Measurements from ENCODE around the gene IQCM.
"Not testable (repeated sequence)": the region's sequence is repeated elsewhere in the genome, so short reads cannot be mapped to it uniquely, and the experiment has no call there.

Gene IQCM

DNA sequence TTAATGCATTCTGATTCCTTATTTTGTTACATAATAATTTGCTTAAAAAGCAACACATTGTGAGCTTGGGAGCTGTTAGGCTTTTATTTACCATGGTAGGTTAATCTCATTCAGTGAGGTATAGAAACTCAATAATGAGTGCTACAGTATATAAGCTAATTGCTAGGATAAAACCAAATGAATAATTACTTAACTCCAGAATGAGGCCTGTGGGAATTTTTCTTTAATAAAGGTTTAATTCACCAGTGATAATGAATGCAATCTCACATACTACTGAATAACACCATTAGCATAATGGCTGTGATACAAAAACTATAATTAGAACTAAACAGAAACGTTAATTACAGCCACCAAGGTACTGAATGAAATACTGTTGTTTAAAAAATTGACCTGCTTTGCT, 326.3 kb downstream of the IQCM start:
- no peak for DNase-seq (ENCODE audit: low read depth in 1 of 2, low spot score in 1 of 2)

DNA sequence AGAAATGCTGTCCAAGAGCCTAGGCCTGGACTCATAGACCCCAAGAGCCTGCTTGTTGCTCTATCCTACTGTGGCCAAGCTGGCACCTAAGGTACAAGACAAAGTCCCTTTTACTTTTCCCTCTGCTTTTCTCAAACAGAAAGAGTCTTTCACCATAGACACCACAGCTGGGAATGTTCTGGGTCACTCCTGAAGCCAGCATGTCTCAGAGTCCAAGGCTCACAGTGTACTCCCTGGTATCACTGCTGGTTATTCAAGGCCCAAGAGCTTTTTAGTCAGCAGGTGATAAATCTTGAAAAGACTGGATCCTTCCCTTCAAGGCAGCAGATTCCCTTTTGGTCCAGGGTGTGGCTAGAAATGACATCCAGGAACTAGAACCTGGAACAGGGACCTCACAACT, 328.8 kb downstream of the IQCM start:
- DNase-seq (ENCODE audit: low read depth in 1 of 2, low spot score in 1 of 2): no peak

DNA sequence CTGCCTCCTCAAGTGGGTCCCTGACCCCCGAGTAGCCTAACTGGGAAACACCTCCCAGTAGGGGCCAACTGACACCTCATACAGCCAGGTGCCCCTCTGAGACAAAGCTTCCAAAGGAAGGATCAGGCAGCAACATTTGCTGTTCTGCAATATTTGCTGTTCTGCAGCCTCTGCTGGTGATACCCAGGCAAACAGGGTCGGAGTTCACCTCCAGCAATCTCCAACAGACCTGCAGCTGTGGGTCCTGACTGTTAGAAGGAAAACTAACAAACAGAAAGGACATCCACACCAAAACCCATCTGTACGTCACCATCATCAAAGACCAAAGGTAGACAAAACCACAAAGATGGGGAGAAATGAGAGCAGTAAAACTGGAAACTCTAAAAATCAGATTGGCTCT, 347.0 kb downstream of the IQCM start:
- not testable (repeated sequence) for DNase-seq (ENCODE audit: low read depth in 1 of 2, low spot score in 1 of 2)

DNA sequence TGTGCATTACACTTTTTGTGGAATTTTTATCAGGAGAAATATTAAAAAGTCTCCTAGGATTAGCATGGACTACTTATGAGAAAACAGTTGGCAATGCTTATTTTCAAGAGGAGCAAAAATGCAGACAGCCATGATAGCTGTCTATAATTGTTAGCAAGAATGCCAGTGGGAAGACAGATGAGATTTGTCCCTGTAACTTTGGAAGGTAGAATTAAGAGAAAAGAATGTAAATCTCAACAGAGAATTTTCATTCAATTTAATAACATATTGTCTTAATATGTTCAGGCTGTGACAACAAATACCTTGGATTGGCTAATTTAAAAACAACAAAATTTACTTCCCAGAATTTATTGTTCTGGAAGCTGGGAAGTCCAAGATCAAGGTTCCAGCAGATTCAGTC, 349.2 kb downstream of the IQCM start:
- no peak for DNase-seq (ENCODE audit: low read depth in 1 of 2, low spot score in 1 of 2)

DNA sequence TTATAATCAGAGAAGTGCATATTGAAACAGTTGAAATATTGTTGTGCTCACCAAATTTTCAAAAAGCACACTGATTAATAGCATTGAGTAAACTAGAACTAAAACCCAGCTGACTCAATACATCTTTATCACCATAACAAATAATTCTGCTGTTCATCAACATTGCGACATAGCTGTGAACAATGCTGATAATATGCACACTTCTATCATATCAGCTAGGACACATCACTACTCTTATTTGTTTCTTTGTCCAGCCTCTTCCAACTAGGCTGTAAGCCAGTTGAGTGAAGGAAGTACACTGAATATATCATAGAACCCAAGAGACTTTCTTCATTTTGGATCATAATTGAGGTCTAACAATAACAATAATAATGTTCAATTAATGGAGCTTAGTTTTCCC, 349.7 kb downstream of the IQCM start:
- DNase-seq (ENCODE audit: low read depth in 1 of 2, low spot score in 1 of 2): no peak

DNA sequence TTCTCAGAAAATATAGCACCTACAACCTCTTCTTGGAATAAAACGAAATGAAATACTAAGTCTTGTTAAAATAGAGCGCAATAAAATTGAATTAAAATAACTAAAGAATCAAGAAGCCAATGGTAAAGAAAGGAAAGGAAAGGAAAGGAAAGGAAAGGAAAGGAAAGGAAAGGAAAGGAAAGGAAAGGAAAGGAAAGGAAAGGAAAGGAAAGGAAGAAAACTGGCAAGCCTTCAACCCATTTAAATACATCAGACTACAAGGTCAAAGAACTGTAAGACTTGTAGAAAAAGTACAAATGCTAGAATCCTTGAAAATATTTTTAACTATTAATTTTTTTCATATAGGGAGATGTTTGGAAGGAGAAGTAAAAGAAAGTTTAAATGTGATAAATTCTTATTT, 372.1 kb downstream of the IQCM start:
- no peak for DNase-seq (ENCODE audit: low read depth in 1 of 2, low spot score in 1 of 2)

DNA sequence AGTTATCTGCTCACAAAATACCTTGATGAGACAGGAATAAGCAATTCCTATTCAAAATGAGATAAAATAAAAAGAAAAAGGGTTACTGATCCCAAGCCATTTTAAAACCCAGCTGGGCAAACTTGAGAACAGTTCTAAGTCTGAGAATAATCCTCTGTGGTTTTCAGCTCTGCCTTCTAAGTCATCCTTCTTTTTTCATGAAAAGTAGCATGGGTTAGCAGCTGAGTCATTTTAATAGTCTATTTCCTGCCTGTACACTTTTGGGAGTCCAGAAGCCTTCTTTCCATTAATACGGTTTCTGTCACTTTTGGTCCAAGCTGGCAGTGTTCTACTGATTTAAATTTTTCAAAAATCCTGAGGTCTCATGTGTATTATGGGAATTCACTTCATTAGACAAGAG, 374.3 kb downstream of the IQCM start:
- DNase-seq (ENCODE audit: low read depth in 1 of 2, low spot score in 1 of 2): no peak

DNA sequence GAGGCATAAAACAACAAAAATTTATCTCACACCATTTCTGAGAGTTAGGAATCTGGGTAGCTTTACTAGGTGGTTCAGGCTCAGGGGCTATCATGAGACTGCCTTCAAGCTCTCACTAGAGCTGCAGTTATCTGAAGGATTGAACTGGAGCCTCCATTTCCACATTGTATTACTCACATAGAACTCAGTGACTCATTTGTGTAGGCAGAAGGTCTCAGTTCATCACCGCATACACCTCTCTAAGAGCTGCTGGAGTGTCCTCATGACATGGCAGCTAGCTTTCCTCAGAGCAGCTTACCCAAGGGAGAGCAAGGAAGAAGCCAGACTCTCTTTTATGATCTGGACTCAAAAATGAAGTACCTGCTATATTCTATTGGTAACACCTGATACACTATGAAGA, 389.2 kb downstream of the IQCM start:
- DNase-seq (ENCODE audit: low read depth in 1 of 2, low spot score in 1 of 2): no peak

DNA sequence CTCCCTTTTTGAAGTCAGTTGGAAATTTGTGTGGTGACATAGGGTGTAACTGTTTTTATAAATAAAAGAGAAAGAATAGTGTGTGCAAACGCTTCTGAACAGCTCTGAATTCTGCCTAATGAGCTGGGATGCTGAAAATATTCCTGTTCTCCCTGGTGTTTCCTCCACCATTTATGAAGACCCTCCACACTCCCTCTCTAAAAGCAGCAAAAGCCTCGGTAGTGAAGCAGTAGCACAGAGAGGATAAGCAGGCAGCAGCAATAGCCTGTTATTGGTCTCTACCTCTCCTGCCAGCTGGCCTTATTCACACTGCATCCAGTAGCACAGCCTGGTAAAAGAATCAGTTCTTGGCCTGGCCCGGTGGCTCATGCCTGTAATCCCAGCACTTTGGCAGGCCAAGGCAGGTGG, 406.1 kb downstream of the IQCM start:
- no peak for DNase-seq (ENCODE audit: low read depth in 1 of 2, low spot score in 1 of 2)

DNA sequence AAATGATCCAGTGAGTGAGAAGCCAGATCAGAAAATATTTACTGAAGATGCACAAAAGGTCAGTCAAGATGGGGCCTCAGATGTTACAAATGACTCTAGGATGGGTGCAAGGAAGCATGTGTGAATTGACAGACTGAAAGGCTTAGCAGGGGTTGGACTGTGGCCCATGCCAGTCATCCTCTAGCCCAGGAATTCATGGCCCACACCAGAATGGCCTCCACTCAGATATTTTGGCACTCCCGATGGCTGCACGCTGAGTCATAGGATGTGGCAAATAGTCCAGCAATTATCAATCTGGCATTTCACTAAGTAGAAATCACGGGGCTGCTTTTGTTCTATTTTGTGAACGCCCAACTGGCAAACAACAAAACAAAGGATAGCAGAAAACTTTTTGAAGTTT, 406.5 kb downstream of the IQCM start:
- DNase-seq (ENCODE audit: low read depth in 1 of 2, low spot score in 1 of 2): no peak

DNA sequence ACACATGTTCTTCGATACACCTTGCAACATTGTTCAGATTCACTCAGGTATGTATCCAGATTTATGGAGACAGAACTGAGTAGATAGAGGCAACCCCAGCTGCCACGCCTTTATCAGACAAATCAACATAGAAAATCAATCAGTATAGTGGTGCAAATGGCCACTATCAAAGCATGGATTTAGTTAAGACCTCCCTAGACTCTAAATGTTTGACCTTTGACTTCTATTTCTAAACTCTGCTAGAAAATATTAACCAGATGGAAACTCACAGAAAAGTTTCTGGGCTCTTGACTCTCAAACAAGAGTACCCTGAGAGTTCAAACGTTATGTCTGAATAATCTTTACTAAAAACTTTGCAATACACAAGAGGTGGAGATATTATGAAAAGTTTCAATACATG, 411.5 kb downstream of the IQCM start:
- no peak for DNase-seq (ENCODE audit: low read depth in 1 of 2, low spot score in 1 of 2)

DNA sequence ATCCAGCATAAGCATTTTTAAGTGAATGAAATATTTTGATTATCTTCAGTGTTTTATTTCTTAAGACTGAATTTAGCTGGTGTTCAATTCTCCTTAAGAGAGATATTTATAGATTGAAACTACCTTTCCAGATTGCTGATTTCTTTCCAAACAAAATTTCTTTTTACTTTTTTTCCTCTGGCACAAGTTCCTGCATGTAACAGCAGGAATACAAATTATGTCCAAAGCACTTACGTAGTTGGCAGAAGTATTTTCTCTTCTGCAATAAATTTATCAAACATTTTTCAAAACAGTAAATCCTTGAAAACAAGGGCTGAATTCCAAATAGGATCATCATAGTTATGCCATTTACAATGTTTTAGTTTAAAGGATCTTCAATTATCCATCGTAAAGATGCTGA, 412.6 kb downstream of the IQCM start:
- no peak for DNase-seq (ENCODE audit: low read depth in 1 of 2, low spot score in 1 of 2)

DNA sequence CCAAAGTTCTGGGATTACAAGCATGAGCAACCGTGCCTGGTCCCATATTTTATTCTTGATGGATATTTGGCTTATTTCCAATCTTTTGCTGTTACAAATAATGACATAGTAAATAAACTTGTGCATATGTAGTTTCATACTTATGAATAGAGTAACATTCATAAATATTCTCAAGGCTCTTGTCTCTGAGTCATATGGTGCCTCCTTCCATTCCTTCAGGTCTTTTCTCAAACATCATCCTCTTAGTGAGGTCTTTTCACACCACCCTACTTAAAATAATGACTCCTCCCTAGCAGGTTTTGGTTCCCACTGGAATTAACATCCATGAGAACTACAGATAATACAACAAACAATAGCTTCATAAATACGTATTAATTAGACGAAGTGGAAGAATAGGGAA, 416.6 kb downstream of the IQCM start:
- DNase-seq (ENCODE audit: low read depth in 1 of 2, low spot score in 1 of 2): no peak

DNA sequence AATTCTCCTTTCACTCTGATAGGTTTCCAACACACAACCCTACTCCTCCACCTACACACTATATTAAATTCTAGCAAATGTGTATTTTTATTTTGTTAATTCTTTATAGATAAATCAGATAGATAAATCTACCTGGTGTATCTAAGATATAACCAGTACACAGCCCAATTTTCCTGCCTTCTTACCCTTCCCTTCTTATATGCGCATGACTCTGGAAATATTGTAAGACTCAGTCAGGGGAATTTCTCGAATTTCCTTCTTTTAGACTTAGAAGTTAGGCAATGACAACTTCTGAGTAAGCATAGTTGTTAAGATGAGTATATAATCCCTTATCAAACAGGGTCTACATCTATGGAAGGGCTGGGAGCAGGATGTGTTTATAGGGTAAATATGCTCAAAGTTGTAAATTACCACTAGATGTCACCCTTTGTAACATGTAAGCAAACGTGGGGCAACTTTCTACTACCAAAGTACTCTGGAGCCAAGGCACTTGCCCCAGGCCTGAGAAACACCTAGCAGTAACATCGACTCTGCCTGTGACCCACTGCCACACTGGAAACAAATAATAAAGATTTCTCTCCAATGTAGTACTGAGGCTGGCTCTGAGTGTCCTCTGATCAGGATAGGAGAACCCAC, 444.7 kb downstream of the IQCM start:
- no peak for DNase-seq (ENCODE audit: low read depth in 1 of 2, low spot score in 1 of 2)

DNA sequence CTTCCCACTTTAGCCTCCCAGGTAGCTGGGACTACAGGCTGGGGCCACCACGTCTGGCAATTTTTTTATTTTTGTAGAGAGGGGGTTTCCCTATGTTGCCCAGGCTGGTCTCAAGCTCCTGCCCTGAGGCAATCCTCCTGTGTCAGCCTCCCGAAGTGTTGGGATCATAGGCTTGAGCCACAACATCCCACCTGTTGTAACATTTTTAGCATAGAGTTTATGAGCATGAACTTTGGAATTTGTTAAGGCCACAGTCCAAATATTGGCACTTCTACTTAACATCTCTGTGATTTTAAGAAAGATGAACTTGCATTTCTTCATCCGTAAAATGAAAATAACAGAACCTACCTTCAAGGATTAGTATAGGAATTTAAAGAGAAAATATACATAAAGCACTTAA, 445.6 kb downstream of the IQCM start:
- DNase-seq (ENCODE audit: low read depth in 1 of 2, low spot score in 1 of 2): no peak

DNA sequence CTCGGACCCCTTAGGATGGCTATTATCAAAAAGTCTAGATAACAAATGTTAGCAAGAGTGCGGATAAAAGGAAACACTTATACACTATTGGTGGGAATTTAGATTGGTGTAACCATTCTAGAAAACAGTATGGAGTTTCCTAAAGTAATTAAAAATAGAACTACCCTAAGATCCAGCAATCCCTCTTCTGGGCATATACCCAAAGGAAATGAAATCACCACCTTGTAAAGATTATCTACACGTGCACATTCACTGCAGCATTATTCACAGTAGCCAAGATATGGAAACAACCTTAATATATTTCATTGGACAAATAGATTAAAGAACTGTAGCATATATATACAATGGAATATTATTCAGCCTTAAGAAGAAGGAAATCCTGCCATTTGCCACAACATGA, 462.4 kb downstream of the IQCM start:
- DNase-seq (ENCODE audit: low read depth in 1 of 2, low spot score in 1 of 2): no peak

DNA sequence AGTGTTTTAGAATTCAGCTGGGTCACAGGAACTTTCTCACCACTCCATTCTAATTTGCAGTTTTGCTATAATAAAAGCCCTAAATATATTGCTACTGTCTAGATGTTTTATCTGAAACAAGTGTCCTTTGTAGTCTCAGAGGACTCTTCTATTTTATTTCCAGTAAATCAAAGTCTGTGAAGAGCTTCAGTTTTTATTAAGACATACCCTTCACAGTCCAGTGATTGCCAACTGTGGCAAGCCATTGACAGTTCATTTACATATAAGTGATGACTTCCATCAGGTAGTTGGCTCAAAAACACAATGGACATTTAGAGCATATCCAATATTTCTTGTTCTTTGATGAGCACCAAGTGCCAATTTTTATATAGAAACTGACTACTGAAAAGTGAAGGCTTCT, 466.1 kb downstream of the IQCM start:
- no peak for DNase-seq (ENCODE audit: low read depth in 1 of 2, low spot score in 1 of 2)

DNA sequence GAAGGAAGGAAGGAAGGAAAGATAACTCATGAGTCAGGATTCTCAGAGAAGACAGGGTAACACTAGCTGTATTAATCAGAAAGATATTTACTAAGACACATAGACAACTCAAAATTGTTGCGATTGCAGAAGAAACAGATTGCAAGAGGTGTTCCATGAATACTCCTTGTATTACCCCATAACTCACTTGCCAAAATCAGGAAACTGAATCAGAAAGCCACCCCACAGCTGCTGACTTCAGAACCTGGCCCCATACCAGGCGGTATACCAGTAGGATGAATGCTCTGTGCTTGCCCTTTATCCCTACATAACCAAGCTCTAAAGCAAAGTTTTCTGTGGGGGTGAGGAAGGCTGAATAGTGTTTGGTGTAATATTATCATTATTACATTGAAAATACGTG, 468.5 kb downstream of the IQCM start:
- no peak for DNase-seq (ENCODE audit: low read depth in 1 of 2, low spot score in 1 of 2)

DNA sequence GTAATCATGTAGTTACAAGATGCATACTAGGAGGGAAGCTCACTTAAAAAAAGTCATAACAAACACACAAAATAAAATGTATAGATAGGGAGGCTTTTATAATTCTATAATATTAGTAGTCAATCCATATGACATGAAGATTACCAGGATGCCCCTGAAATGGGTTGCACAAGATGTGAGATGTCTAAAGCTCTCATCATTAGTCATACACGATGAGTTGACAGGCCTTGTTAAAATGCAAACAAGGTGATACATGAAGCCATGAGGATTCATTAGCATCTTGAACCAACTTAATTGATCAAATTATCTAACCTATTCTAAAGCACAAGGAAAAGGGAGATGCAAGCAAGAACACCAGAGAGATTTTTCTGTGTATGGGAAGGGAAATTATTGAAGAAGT, 470.2 kb downstream of the IQCM start:
- no peak for DNase-seq (ENCODE audit: low read depth in 1 of 2, low spot score in 1 of 2)

DNA sequence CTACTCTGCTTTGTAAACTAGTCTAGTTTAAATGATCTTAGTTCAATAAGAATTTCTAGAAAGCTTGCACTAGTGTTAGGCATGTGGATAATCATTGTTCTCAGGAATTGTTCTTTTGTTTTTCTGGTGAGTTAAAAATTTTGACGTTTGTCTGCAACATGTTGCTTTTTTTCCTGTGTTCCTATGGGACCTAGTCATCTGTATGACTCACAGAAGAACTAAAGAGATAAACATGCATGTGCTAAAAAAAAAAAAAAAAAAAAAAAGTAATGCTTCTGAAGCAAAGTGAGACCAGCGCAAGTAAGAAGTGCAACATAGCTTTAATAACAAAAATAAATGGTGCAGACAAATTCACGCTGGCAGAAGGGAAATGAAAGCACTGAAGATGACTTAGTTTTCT, 471.2 kb downstream of the IQCM start:
- DNase-seq (ENCODE audit: low read depth in 1 of 2, low spot score in 1 of 2): no peak

DNA sequence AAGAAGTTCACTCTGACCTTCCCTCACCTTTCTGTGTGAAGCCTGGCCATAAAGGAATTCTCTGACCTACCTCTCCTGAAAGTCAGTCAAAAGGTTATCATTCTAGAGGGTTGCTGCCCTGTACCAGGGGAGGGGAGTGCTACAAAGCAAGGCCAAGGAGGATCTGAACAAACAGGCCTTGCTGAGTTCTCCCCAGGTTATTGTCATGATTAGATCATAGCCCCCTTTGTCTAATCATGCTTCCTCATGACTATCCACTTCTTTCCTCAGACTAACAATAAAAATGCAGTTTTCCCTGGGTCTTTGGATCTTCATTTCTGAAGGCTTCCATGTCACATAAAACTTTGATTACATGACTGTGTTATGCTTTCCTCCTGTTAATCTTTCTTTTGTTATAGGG, 472.0 kb downstream of the IQCM start:
- DNase-seq (ENCODE audit: low read depth in 1 of 2, low spot score in 1 of 2): no peak

DNA sequence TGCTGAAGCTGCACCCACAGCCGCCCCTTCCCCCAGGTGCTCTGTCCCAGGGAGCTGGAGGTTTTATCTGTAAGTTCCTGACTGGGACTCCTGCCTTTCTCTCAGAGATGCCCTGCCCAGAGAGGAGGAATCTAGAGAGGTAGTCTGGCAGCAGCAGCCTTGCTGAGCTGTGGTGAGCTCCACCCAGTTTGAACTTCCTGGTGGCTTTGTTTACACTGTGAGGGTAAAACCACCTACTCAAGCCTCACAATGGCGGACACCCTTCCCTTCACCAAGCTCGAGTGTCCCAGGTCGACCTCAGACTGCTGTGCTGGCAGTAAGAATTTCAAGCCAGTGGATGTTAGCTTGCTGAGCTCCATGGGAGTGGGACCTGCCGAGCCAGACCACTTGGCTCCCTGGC, 474.5 kb downstream of the IQCM start:
- DNase-seq (ENCODE audit: low read depth in 1 of 2, low spot score in 1 of 2): not testable (repeated sequence)

DNA sequence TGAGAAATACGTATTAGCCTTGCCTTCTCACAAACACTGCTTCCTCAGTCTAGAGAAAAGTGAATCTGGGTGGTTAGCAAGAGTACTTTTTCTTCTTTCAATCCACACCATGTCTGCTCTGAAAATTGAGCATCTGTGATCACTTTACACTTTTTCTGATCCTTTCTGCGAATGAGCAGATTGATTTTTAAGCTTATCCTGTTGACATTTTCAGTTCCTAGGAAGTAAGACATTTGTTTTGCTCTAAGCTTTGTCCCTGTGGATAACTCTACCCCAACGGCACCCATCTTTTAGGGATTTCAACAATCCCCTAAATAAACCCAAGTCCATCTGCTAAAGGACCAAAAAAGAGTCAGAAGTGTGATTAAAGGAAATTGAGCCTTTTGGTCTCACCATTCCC, 487.5 kb downstream of the IQCM start:
- no peak for DNase-seq (ENCODE audit: low read depth in 1 of 2, low spot score in 1 of 2)

DNA sequence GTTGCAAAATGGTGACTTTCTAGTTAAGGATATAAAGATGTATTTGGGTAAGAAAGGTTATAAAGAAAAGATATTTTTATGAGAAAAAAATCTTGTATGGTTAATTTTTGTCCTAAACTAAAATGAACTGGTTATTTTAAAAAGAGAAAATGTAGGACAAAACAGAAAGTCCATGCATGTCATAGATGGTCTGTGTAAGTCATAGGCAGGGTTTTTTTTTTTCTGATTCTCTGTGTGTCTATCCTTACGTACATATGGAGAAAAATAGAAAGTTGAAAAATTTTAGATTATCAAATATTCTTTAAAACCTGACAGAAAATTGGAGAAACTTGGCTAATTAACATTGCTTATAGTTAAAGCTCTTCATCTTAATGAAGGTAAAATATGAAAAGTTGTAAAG, 493.4 kb downstream of the IQCM start:
- DNase-seq (ENCODE audit: low read depth in 1 of 2, low spot score in 1 of 2): no peak

Measured in activated T-helper 1 cell treated with anti-CD3 and anti-CD28 coated beads, Interleukin-2, amount 50 U/mL, for 16 hours (primary cell).